Activated T-cell treated with anti-CD3 and anti-CD28 coated beads, Interleukin-2, amount 50 U/mL, for 72 hours (primary cell): ENCODE data around the gene HPCAL4. TPM values are rescaled to one million over a fixed set of nuclear protein-coding genes. Genes with fewer than 3 reads are reported as not detected.

Experiments used
- ATAC-seq, 2 donors: fragments of 150-1000 bp; cut with Tn5 transposase; replicated peaks in 1 of 2; 2 replicates each; pipeline ENCODE4 v1.10.0; 2021; ENCODE audit warnings: moderate library complexity in 2 of 2, mild to moderate bottlenecking in 1 of 2
- DNase-seq, 2 donors: peaks; one replicate each; pipeline ENCODE4 v3.0.0; 2021 to 2022; ENCODE audit warnings: mixed read lengths in 1 of 2
- H3K27ac Mint-ChIP-seq: one replicate; pipeline ENCODE4 v1.8.0; 2022; ENCODE audit warnings: mild to moderate bottlenecking, moderate library complexity, mixed read lengths
- H3K27me3 Mint-ChIP-seq: one replicate; pipeline ENCODE4 v1.8.0; 2022; ENCODE audit warnings: low read depth, mixed read lengths
- H3K36me3 Mint-ChIP-seq, 2 donors: one replicate each; pipeline ENCODE4 v1.8.0; 2022; ENCODE audit warnings: mixed read lengths in 2 of 2, mild to moderate bottlenecking in 1 of 2; ENCODE audit not compliant: insufficient read depth in 2 of 2
- H3K4me1 Mint-ChIP-seq: one replicate; pipeline ENCODE4 v1.8.0; 2022; ENCODE audit warnings: low read depth, mixed read lengths
- H3K4me3 Mint-ChIP-seq, 2 donors: one replicate each; pipeline ENCODE4 v1.8.0; 2022; ENCODE audit warnings: mild to moderate bottlenecking in 2 of 2, mixed read lengths in 2 of 2, moderate library complexity in 2 of 2
- H3K9me3 Mint-ChIP-seq, 2 donors: one replicate each; pipeline ENCODE4 v1.8.0; 2022; ENCODE audit warnings: mixed read lengths in 2 of 2
- total RNA-seq, 2 donors: library from RNA; stranded (reverse); gene quantifications; one replicate each; pipeline ENCODE4 v1.2.3, GENCODE V29; 2022

Gene HPCAL4
- total RNA-seq, 2 donors from 2014 or later = 0.35 to 0.86 TPM

DNA sequence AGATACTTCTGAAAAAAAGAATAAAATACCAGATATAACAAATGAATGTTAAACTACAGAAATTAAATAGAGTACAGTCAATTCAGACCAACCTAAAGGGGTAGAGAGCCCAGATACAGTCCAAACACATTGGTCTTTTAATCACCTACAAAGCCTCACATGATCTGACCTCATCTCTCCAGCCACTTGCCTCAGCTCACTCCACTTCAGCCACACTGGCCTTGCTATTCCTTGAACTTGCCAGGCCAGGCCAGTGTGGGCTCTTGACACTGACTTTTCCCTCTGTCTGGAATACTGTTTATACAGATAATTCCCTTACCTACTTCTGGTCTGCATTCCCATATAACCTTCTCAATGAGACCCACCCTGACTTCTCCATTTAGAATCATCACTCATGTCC lies 30.4 kb upstream of the HPCAL4 start:
- no peaks in the 10 kb centered on the region for H3K36me3 Mint-ChIP-seq
- ATAC-seq (no peak), DNase-seq (no peak)
- H3K27ac Mint-ChIP-seq = no peak overlapping the region
- H3K27me3 Mint-ChIP-seq = peaks cover 54% of the 10 kb centered on the region
- H3K4me3 Mint-ChIP-seq = no peak overlapping the region
- H3K4me1 Mint-ChIP-seq = peaks cover 1% of the 10 kb centered on the region
- no peaks in the 10 kb centered on the region for H3K9me3 Mint-ChIP-seq

DNA sequence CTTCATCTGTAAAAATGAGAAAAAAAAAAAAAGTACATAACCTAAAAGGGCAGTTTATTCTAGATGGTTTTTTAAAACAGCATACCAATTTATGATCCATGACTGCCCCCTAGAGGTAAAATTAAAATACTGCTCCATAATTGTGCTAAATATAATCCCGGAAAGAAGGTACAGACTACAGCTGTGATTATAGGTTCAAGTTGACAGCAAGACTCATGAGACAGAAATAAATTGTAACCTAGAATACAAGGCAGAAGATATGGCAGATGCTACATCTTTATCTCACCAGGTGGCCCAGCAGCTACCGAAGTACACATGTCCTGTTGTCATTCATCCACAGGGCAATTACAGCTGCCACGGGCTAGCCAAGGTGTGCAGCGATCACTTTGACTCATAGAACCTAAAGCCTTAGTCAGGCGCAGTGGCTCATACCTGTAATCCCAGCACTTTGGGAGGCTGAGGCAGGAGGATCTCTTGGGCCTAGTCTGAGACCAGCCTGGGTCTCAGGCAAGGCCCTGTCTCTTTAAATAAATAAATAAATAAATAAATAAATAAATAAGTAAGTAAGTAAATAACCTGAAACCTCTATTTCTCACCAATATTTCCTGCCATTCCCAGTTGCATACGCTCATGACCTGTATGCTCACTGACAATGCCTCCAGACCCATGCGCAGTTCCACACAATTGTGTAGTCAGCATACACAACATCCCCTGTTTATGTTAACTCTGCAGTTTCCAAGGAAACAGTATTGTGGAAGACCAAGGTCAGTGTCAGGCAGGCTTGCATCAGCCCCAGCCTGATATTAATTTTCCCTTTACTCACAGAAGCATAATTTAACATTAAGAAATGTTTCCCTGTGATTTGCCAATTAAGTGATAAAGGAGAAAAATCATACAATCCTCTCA lies 29.1 kb upstream of the HPCAL4 start:
- peak; percentile 61 to 66 for ATAC-seq
- no peaks in the 10 kb centered on the region for H3K36me3 Mint-ChIP-seq
- H3K27ac Mint-ChIP-seq = no peak overlapping the region
- no peaks in the 10 kb centered on the region for H3K4me1 Mint-ChIP-seq
- H3K4me3 Mint-ChIP-seq = no peak overlapping the region
- H3K27me3 Mint-ChIP-seq = peaks cover 48% of the 10 kb centered on the region
- no peak for DNase-seq
- H3K9me3 Mint-ChIP-seq = no peaks in the 10 kb centered on the region

DNA sequence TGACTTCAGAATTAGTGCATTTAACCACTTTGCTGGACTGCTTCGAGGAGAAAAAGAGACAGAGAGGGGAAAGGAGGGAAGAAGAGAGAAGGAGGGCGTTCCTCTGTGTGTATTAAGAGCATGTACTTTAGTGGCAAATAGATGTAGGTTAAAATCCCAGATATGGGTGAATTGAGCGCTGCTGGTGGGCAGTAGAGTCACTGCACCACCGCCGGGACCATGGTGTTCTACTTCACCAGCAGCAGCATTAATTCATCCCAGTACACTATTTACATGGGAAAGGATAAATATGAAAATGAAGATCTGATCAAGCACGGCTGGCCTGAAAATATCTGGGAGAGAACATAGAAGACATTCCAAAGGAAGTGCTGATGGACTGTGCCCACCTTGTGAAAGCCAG lies 26.6 kb upstream of the HPCAL4 start:
- Mint-ChIP-seq H3K27ac (no peak overlapping the region), H3K27me3 (peaks cover 48% of the 10 kb centered on the region), H3K36me3 (no peaks in the 10 kb centered on the region), H3K4me1 (no peaks in the 10 kb centered on the region), H3K9me3 (no peaks in the 10 kb centered on the region), H3K4me3 (no peak overlapping the region)
- DNase-seq = no peak
- ATAC-seq = no peak

DNA sequence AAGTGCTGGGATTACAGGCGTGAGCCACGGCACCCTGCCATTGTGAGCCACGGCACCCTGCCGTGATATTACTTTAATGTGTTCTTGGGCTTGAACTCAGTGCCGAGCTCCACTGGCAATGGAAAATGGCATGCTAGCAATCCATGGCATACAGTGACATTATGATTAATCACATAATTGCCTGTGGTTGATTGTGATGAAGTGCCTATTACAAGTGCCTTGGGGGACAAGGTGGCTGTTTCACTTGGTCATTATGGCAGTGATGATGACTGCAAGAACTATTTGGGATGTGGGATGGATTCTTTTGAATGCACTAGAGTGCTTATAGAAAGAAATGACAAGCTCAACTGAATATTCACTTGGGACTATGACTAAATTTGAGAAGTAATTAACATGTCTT lies 22.3 kb upstream of the HPCAL4 start:
- Mint-ChIP-seq H3K27me3 (peaks cover 46% of the 10 kb centered on the region), H3K27ac (no peak overlapping the region), H3K9me3 (no peaks in the 10 kb centered on the region), H3K4me1 (no peaks in the 10 kb centered on the region), H3K4me3 (no peak overlapping the region), H3K36me3 (no peaks in the 10 kb centered on the region)
- ATAC-seq (no peak), DNase-seq (no peak)

DNA sequence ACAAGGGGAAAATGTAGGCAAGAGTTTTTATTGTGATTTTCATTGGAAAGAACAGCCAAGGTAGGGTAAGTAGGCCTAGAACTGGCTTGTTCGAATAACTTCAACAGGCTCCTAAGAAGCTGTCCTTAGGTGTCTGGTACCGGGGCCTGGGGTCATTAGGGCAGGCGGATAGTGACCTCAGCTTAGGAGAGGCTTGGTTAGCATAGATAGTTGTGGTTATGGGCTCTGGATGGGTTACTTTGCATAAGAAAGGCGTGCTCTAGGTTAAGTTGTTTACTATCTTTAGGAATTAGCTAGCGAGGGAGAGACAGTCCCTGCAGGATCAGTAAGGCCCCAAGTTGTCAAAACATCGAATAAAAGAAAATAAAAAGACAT lies 20.7 kb upstream of the HPCAL4 start:
- ATAC-seq (no peak), DNase-seq (no peak)
- H3K27me3 Mint-ChIP-seq = peaks cover 36% of the 10 kb centered on the region
- no peaks in the 10 kb centered on the region for H3K4me1 Mint-ChIP-seq
- H3K9me3 Mint-ChIP-seq = no peaks in the 10 kb centered on the region
- no peaks in the 10 kb centered on the region for H3K36me3 Mint-ChIP-seq
- no peak overlapping the region for H3K27ac Mint-ChIP-seq
- H3K4me3 Mint-ChIP-seq = no peak overlapping the region

DNA sequence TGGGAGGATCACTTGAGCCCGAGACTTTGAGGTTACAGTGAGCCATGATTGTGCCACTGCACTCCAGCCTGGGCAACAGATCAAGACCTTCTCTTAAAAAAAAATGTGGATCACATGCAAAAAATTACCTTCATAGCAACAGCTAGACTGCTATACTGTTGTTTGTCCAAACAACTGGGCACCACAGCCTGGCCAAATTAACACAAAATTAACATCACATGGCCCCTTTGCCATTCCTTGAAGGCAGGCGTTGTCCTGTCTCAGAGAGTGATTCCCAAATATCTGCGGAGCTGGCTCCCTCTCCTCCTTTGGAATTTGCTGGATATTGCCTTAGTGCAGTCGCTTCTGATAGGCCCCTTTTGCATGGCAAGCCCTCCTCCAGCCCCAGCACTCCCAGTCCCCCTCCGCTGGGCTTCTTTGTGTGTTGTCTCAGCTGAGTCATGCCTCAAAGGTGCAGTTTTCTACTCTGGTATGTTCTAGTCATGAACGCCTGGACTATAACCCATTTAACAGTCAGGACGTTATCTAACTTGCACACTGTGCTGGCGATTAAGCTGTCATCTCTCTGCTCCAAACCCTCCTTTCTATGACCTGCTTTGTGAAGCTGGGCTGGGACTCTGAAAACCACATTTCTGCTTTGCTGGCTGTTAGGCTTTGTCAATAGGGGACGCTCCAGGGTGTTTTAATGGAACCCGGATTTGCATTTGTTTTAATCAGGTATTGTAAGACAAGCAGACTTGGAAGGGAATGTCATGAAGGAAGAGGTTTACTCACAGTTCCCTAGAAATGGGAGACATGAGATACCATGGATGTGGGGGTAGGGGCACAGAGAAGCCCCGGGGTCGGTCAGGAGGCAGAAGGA lies 20.1 kb upstream of the HPCAL4 start:
- DNase-seq (no peak), ATAC-seq (no peak)
- no peaks in the 10 kb centered on the region for H3K9me3 Mint-ChIP-seq
- H3K36me3 Mint-ChIP-seq = no peaks in the 10 kb centered on the region
- H3K27ac Mint-ChIP-seq = no peak overlapping the region
- H3K27me3 Mint-ChIP-seq = peaks cover 30% of the 10 kb centered on the region
- no peaks in the 10 kb centered on the region for H3K4me1 Mint-ChIP-seq
- no peak overlapping the region for H3K4me3 Mint-ChIP-seq

DNA sequence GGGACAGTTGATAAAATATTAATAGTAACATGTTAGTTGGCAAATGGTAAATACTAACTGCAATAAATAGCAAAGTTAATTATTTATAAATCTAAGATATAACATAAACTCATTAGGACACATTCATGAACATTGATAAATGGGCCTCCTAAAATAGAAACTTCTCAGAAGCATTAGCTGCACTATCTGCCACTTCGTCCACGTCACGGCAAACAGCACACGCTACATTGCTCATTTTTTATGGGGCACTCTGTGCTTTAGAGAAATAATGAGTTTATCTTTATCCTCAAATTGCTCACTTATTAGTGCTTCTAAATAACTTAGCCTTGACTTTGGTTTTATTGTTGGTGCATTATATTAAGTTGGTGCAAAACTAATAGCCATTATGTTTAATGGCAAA lies 16.3 kb upstream of the HPCAL4 start:
- Mint-ChIP-seq H3K27ac (no peak overlapping the region), H3K36me3 (no peaks in the 10 kb centered on the region), H3K27me3 (peaks cover 14% of the 10 kb centered on the region), H3K9me3 (no peaks in the 10 kb centered on the region), H3K4me1 (no peaks in the 10 kb centered on the region), H3K4me3 (no peak overlapping the region)
- ATAC-seq (no peak), DNase-seq (no peak)

DNA sequence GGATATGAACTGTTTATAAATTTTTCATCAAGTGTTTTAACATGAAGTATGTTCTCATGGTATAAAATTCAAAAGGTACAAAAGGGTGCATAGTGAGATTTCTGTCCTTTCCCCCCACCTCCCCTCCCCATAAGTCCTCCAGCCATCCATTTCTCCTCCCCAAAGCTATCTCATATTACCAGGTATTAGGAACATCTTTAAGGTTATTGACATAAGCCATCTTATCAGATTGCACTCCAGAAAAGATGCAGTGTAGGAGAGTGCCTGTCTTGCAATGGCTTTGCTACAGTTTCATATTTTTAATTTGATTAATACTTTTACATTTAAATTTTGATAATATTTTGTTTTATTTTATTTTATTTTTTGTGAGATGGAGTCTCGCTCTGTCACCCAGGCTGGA lies 13.5 kb upstream of the HPCAL4 start:
- no peak overlapping the region for H3K4me3 Mint-ChIP-seq
- no peaks in the 10 kb centered on the region for H3K9me3 Mint-ChIP-seq
- peaks cover 14% of the 10 kb centered on the region for H3K27me3 Mint-ChIP-seq
- no peaks in the 10 kb centered on the region for H3K4me1 Mint-ChIP-seq
- ATAC-seq = no peak
- no peak overlapping the region for H3K27ac Mint-ChIP-seq
- H3K36me3 Mint-ChIP-seq = no peaks in the 10 kb centered on the region
- DNase-seq = no peak

DNA sequence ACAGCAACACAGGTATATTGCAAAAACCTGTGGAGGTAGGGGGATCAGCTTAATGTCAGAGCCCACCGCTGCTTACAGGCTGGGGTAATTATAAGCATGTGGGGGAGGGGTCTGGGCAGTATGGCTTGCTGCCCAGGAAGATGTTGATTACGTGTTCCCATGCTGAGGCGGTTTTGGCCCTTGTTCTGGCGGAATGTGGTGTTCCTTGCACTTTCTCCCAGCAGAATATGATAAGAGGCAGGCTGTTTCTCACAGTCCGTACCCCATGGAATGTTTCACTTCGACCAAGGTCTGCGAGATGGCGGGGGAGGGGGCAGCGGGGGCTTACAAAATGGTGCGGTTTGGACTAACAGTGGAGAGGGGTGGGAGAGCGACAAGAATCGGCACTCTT lies 9.8 kb upstream of the HPCAL4 start:
- DNase-seq = no peak
- no peaks in the 10 kb centered on the region for H3K4me1 Mint-ChIP-seq
- no peak overlapping the region for H3K27ac Mint-ChIP-seq

DNA sequence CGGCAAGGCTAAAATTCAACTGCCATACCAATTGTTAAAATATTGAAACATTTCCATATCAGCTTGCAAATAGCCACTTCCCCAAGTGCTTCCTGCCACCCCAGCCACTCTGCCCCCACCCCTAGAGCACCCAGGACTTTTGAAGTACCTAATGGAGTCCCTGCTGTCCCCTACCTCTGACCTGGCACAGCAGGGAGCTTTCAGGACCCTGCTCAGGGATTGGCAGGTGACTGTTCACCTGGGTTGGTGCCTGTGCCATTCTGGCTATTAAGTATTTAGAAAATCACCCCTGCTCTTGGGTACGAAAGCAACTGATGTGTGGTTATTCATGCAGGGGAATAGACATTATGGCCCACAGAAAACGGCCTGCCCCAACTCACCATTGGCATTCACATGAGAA lies 9.1 kb upstream of the HPCAL4 start:
- peaks cover 24% of the 10 kb centered on the region for H3K27me3 Mint-ChIP-seq
- ATAC-seq (no peak), DNase-seq (no peak)
- no peaks in the 10 kb centered on the region for H3K36me3 Mint-ChIP-seq
- peaks cover 1% of the 10 kb centered on the region for H3K4me1 Mint-ChIP-seq
- no peak overlapping the region for H3K27ac Mint-ChIP-seq
- no peak overlapping the region for H3K4me3 Mint-ChIP-seq
- H3K9me3 Mint-ChIP-seq = no peaks in the 10 kb centered on the region

More for the DNA sequence above, 9.8 kb upstream of the HPCAL4 start:
- Mint-ChIP-seq H3K36me3 (no peaks in the 10 kb centered on the region), H3K9me3 (no peaks in the 10 kb centered on the region), H3K4me3 (no peak overlapping the region), H3K27me3 (peaks cover 24% of the 10 kb centered on the region)
- no peak for ATAC-seq

DNA sequence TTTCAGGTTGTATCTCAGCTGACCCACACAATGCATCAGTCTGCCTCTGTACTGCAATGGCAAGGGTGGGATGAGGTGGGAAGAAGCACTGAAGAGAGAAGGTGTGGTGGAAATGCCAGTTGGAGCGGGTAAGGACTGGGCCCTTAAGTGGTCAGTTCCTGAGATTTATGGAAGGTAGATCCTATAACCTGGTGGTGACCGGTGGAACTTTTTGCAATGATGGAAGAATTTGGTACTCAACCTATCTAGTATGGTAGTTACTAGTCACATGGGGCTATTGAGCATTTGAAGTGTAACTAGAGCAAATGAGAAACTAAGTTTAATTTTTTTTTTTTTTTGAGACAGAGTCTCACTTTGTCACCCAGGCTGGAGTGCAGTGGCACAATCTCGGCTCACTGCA lies 8.2 kb upstream of the HPCAL4 start:
- no peaks in the 10 kb centered on the region for H3K36me3 Mint-ChIP-seq
- H3K27me3 Mint-ChIP-seq = peaks cover 24% of the 10 kb centered on the region
- DNase-seq (no peak), ATAC-seq (no peak)
- H3K4me3 Mint-ChIP-seq = no peak overlapping the region
- no peaks in the 10 kb centered on the region for H3K9me3 Mint-ChIP-seq
- no peak overlapping the region for H3K27ac Mint-ChIP-seq
- peaks cover 10% of the 10 kb centered on the region for H3K4me1 Mint-ChIP-seq

DNA sequence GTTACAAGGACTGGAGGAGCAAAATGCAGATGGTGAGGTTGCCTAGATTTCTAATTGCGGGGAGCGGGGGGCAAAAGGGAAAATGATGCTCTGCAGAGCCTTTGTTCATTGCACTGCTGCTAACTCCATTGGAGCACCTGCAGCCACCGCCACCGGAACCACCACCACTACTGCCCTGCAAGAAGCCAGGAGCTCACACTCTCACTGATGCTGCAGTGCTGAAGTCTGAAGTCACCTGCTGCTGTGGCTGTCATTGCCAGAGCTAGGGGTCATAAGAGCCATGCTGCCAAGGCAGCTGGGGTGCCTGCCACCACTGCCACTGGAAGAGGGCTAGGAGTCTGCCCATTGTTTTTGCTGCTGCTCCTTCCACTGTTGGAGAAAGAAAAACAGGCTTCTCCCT lies 7.3 kb upstream of the HPCAL4 start:
- H3K27me3 Mint-ChIP-seq = peaks cover 24% of the 10 kb centered on the region
- no peak for DNase-seq

DNA sequence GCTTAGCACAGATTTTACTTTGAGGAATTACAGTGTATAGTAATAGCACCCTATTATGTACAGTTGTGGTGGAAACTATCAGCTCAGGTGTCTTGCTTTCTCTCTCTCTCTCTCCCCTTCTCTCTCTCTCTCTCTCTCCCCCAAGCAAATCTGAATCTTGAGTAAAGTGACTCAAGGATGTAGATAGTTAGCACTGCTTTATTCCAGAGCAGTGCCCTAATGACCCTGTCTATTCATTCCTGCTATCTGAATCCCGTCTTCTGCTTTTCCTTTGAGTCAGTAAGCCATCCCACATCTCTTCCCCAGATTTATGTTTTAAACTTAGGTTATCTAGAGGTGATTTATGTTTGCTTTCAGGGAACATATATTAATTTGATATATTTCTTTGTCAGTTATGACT lies 5.2 kb upstream of the HPCAL4 start:
- Mint-ChIP-seq H3K4me3 (no peak overlapping the region), H3K27me3 (peaks cover 35% of the 10 kb centered on the region), H3K4me1 (peaks cover 30% of the 10 kb centered on the region), H3K27ac (no peak overlapping the region), H3K9me3 (no peaks in the 10 kb centered on the region), H3K36me3 (no peaks in the 10 kb centered on the region)
- ATAC-seq (no peak), DNase-seq (no peak)

More for the DNA sequence above, 7.3 kb upstream of the HPCAL4 start:
- no peaks in the 10 kb centered on the region for H3K36me3 Mint-ChIP-seq
- H3K4me1 Mint-ChIP-seq = peaks cover 15% of the 10 kb centered on the region
- H3K4me3 Mint-ChIP-seq = no peak overlapping the region
- H3K27ac Mint-ChIP-seq = no peak overlapping the region
- H3K9me3 Mint-ChIP-seq = no peaks in the 10 kb centered on the region
- no peak for ATAC-seq
